ENCODE data around the gene SNX30. TPM values are rescaled to one million over a fixed set of nuclear protein-coding genes. Genes with fewer than 3 reads are reported as not detected.
"Not testable (repeated sequence)": the region's sequence is repeated elsewhere in the genome, so short reads cannot be mapped to it uniquely, and the experiment has no call there.

SNX30 gene
- total RNA-seq, 2 experiments from 2014 or later, result 13.5 to 19.8 TPM

DNA sequence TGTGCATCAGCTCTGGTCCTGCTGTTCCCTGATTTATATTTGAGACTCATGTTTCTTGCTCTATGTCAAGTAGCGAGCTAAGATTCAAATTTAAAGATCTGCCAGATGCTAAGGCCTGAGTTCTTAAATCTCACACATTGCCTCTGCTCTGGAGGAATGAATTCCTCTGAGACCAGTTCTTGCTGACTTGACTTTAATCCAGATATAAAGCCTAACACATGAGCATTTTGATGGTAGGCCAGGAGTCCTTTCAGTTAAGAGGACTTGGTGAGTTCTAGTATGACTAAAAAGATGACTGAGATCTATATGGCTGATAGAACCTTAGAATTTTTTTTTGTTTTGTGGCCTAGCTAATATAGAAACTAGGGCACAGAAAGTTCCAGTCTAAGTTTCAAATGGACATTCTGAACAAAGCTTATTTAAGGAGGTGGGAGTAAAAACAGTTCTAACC, 31.3 kb upstream of the SNX30 start:
- peaks cover 32% of the 10 kb centered on the region for H3K79me2 ChIP-seq (ENCODE audit: insufficient read depth, low read depth, low read length)
- H3K4me3 ChIP-seq (ENCODE audit: low read depth, low read length, poor library complexity, severe bottlenecking), result no peak overlapping the region
- POLR2A ChIA-PET, result interaction anchor here (0.5 to 3.4 kb wide), 8 partner anchors 11 to 530 kb away, joined by 3 to 30 read pairs (median 4); partner anchors contain the start of gene SNX30
- peak overlapping the region; percentile 23; the same call in 1 of the 2 replicates for H2AFZ ChIP-seq (ENCODE audit: low read length)
- peaks cover 16% of the 10 kb centered on the region for H3K4me1 ChIP-seq (ENCODE audit: insufficient read depth, low read length, poor library complexity, severe bottlenecking)
- no peaks in the 10 kb centered on the region for H3K9me2 ChIP-seq (ENCODE audit: insufficient read depth, low read length)
- H4K20me1 ChIP-seq (ENCODE audit: insufficient read depth, low read length), result no peaks in the 10 kb centered on the region
- DNase-seq (ENCODE audit: low spot score), result no peak
- BruUV-seq (replicated peaks), result no TSS peak
- no peak overlapping the region for H3K27ac ChIP-seq (ENCODE audit: low read depth, low read length, poor library complexity, severe bottlenecking)
- TF ChIP-seq EZH2phosphoT487 (IDR thresholded peaks at IDR 0.05; ENCODE audit: borderline replicate concordance, low read depth, low read length) (no peak), CTCF (conservative IDR thresholded peaks at IDR 0.05; ENCODE audit: low read length) (no peak)
- no peak overlapping the region for H3K4me2 ChIP-seq (ENCODE audit: low read length)
- no peaks in the 10 kb centered on the region for H3K9me3 ChIP-seq (ENCODE audit: low read length)
- peaks cover 10% of the 10 kb centered on the region; the same call in 1 of the 2 replicates for H3K36me3 ChIP-seq (ENCODE audit: insufficient read depth, low read length)
- CTCF ChIA-PET (ENCODE audit: unreplicated experiment), result no interaction called here
- intact Hi-C loops (cut with micrococcal nuclease; ENCODE audit: unreplicated experiment), result loop anchor here (5.0 to 10.0 kb wide), 4 partner anchors 232 to 824 kb away; partner anchors contain the start of genes HSDL2, KIAA1958, PTBP3 and UGCG

DNA sequence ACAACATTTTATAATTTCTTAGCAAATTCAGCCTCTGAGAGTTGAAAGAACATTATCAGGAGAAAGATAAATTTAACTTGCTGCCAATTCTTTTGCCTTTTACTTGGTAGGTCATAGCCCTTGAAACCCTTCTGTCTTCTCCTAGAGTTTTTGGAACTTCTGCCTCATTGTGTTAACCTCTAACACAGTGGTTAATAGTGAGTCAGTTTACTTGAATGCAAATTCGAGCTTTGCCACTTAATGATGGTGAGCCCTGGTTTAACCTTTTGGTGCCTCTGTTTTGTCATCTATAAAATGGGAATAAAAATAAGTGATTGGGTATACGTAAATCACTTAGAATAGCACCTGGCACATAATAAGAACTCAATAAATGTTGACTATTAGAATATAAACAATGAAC, 30.9 kb upstream of the SNX30 start:
- Histone ChIP-seq H3K9me2 (ENCODE audit: insufficient read depth, low read length) (no peaks in the 10 kb centered on the region), H2AFZ (ENCODE audit: low read length) (peak overlapping the region; percentile 23; the same call in 1 of the 2 replicates), H3K36me3 (ENCODE audit: insufficient read depth, low read length) (peaks cover 6% of the 10 kb centered on the region; the same call in 1 of the 2 replicates), H3K4me2 (ENCODE audit: low read length) (no peak overlapping the region), H3K27ac (ENCODE audit: low read depth, low read length, poor library complexity, severe bottlenecking) (no peak overlapping the region), H3K79me2 (ENCODE audit: insufficient read depth, low read depth, low read length) (peaks cover 27% of the 10 kb centered on the region), H4K20me1 (ENCODE audit: insufficient read depth, low read length) (no peaks in the 10 kb centered on the region), H3K9me3 (ENCODE audit: low read length) (no peaks in the 10 kb centered on the region), H3K4me3 (ENCODE audit: low read depth, low read length, poor library complexity, severe bottlenecking) (no peak overlapping the region), H3K4me1 (ENCODE audit: insufficient read depth, low read length, poor library complexity, severe bottlenecking) (peaks cover 16% of the 10 kb centered on the region)
- DNase-seq (ENCODE audit: low spot score), result no peak
- ChIA-PET CTCF (ENCODE audit: unreplicated experiment) (no interaction called here), POLR2A (interaction anchor here (0.5 to 2.2 kb wide), 7 partner anchors 30 to 529 kb away, joined by 3 to 10 read pairs (median 3); partner anchors contain the start of gene SNX30)
- no TSS peak for BruUV-seq (replicated peaks)
- TF ChIP-seq CTCF (conservative IDR thresholded peaks at IDR 0.05; ENCODE audit: low read length) (no peak), EZH2phosphoT487 (IDR thresholded peaks at IDR 0.05; ENCODE audit: borderline replicate concordance, low read depth, low read length) (no peak)
- intact Hi-C loops (cut with micrococcal nuclease; ENCODE audit: unreplicated experiment), result loop anchor here (5.0 to 10.0 kb wide), 4 partner anchors 232 to 825 kb away; partner anchors contain the start of genes HSDL2, KIAA1958, PTBP3 and UGCG

DNA sequence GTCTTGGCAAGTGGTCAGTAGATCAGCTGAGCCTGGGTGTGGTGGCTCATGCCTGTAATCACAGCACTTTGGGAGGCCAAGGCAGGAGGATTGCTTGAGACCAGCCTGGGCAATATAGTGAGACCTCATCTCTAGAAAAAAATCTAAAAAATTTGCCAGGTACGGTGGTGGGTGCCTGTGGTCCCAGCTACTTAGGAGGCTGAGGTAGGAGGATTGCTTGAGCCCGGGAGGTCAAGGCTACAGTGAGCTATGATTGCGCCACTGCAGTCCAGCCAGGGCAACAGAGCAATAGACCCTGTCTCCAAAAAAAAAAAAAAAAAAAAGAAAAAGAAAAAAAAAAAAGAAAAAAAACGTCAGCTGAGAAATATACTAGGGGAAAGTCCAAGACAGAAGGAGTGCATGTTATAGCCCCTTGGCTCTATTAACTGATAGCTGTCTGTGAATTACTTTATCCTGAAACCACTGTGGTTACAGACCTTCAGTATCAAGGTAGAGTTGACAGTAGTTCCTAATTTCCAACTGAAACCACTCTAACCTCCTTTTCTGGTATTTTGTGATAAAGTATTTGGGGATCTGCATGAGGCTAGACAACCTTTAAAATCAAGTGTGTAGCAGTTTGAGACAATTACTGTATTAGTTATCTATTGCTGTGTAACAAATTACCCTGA, 30.3 kb upstream of the SNX30 start:
- H3K4me1 ChIP-seq (ENCODE audit: insufficient read depth, low read length, poor library complexity, severe bottlenecking), result peaks cover 16% of the 10 kb centered on the region
- ChIA-PET POLR2A (interaction anchor here (0.6 to 2.2 kb wide), 6 partner anchors 10 to 458 kb away, joined by 3 to 10 read pairs (median 3); partner anchors contain the start of gene SNX30), CTCF (ENCODE audit: unreplicated experiment) (no interaction called here)
- H3K36me3 ChIP-seq (ENCODE audit: insufficient read depth, low read length), result 0 out of 2 replicates have a peak, but pooled peaks cover 4% of the 10 kb centered on the region
- no peaks in the 10 kb centered on the region for H3K9me3 ChIP-seq (ENCODE audit: low read length)
- H3K27ac ChIP-seq (ENCODE audit: low read depth, low read length, poor library complexity, severe bottlenecking), result no peak overlapping the region
- no peaks in the 10 kb centered on the region for H3K9me2 ChIP-seq (ENCODE audit: insufficient read depth, low read length)
- peaks cover 22% of the 10 kb centered on the region for H3K79me2 ChIP-seq (ENCODE audit: insufficient read depth, low read depth, low read length)
- H4K20me1 ChIP-seq (ENCODE audit: insufficient read depth, low read length), result no peaks in the 10 kb centered on the region
- no peak overlapping the region for H3K4me3 ChIP-seq (ENCODE audit: low read depth, low read length, poor library complexity, severe bottlenecking)
- no peak overlapping the region for H2AFZ ChIP-seq (ENCODE audit: low read length)
- TF ChIP-seq EZH2phosphoT487 (IDR thresholded peaks at IDR 0.05; ENCODE audit: borderline replicate concordance, low read depth, low read length) (no peak), CTCF (conservative IDR thresholded peaks at IDR 0.05; ENCODE audit: low read length) (no peak)
- no peak for DNase-seq (ENCODE audit: low spot score)
- intact Hi-C loops (cut with micrococcal nuclease; ENCODE audit: unreplicated experiment), result no loop called here
- H3K4me2 ChIP-seq (ENCODE audit: low read length), result no peak overlapping the region
- no TSS peak for BruUV-seq (replicated peaks)

DNA sequence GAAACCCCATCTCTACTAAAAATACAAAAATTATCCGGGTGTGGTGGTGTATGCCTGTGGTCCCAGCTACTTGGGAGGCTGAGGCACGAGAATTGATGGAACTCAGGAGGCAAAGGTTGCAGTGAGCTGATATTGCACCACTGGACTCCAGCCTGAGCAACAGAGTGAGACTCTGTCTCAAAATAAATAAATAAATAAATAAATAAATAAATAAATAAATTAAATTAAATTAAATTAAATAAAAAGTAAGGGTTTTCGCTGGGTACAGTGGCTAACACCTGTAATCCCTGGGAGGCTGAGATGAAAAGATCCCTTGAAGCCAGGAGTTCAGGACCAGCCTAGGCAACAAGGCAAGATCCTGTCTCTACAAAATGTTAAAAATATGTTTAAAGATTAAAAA, 27.8 kb upstream of the SNX30 start:
- H3K9me3 ChIP-seq (ENCODE audit: low read length); H3K36me3 ChIP-seq (ENCODE audit: insufficient read depth, low read length); H3K4me2 ChIP-seq (ENCODE audit: low read length); H3K79me2 ChIP-seq (ENCODE audit: insufficient read depth, low read depth, low read length); intact Hi-C loops (cut with micrococcal nuclease; ENCODE audit: unreplicated experiment); H3K9me2 ChIP-seq (ENCODE audit: insufficient read depth, low read length); H3K27ac ChIP-seq (ENCODE audit: low read depth, low read length, poor library complexity, severe bottlenecking); BruUV-seq (replicated peaks); H4K20me1 ChIP-seq (ENCODE audit: insufficient read depth, low read length); CTCF ChIA-PET (ENCODE audit: unreplicated experiment); DNase-seq (ENCODE audit: low spot score); H2AFZ ChIP-seq (ENCODE audit: low read length); H3K4me3 ChIP-seq (ENCODE audit: low read depth, low read length, poor library complexity, severe bottlenecking): not testable (repeated sequence)
- peaks cover 19% of the 10 kb centered on the region for H3K4me1 ChIP-seq (ENCODE audit: insufficient read depth, low read length, poor library complexity, severe bottlenecking)
- POLR2A ChIA-PET, result interaction anchor here (0.7 to 1.8 kb wide), 2 partner anchors 11 to 131 kb away, joined by 3 to 7 read pairs; no protein-coding TSS in a partner anchor
